Measurements from ENCODE around the gene DHCR24.

- TF ChIP-seq POLR2AphosphoS5 (IDR thresholded peaks at IDR 0.05; ENCODE audit: low read depth, low read length): no peak
- TF ChIP-seq SIN3A (IDR thresholded peaks at IDR 0.05; ENCODE audit: borderline replicate concordance, insufficient read depth, low read length): no peak
- no peak for TF ChIP-seq REST (IDR thresholded peaks at IDR 0.05; ENCODE audit: insufficient read depth in 1 of 2, low read depth in 2 of 2, low read length in 2 of 2)
- TF ChIP-seq TAF1 (IDR thresholded peaks at IDR 0.05; ENCODE audit: borderline replicate concordance, insufficient read depth, low read length): no peak
- no peak for TF ChIP-seq FOXP2 (optimal IDR thresholded peaks at IDR 0.05; ENCODE audit: borderline replicate concordance, extremely low read depth, extremely low read length, insufficient read depth)
Observed at GRCh38 chr1:54844564-54844963, 42.4 kb downstream of the DHCR24 start.

Measured in PFSK-1 (cell line).